Measurements from ENCODE around the gene ZBTB7A. TPM values are rescaled to one million over a fixed set of nuclear protein-coding genes. Genes with fewer than 3 reads are reported as not detected.

Gene ZBTB7A
- total RNA-seq, 1 donor from 2014 or later: 30.6 TPM

DNA sequence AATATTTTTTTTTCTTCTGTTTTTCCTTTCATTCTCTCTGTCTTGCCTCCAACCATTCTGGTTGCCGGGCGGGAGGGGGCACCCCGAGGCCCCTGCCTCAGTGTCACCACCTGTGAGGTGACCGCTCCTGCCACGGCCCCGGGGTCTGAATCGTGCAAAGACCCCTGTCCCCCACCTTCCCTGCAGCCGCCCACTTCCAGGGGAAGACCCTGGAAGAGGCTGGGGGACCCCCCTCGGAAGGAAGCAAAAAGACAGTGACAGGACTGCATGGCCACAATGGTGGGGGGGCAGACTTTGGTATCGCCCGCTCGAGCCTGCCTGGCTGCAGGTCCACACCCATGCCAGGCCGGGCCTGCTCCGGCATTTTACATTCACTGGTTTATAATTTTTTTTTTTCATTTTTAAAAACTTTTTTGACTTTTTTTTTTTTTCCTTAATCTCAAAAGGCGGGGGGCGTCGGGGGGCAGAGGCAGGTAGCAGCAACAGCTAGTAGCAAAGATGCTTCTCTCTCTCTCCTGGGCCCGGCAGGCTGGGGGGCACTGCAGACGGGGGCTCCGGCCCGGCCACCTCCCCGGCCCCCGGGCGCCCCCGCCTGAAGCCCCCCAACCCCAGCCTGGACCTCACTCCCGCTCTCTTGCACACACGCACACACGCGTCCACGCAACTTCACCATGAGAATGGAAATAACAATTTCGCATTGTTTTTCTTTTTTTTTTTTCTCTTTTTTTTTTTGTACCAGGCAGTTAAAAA lies 22.6 kb downstream of the ZBTB7A start:
- H3K9me3 ChIP-seq (replicated peaks): no peaks in the 10 kb centered on the region
- H3K27ac ChIP-seq (replicated peaks): no peak overlapping the region
- no peak for DNase-seq
- intact Hi-C loops (cut with micrococcal nuclease): no loop called here
- H3K4me1 ChIP-seq: peaks cover 42% of the 10 kb centered on the region
- TF ChIP-seq, protein P1, sequence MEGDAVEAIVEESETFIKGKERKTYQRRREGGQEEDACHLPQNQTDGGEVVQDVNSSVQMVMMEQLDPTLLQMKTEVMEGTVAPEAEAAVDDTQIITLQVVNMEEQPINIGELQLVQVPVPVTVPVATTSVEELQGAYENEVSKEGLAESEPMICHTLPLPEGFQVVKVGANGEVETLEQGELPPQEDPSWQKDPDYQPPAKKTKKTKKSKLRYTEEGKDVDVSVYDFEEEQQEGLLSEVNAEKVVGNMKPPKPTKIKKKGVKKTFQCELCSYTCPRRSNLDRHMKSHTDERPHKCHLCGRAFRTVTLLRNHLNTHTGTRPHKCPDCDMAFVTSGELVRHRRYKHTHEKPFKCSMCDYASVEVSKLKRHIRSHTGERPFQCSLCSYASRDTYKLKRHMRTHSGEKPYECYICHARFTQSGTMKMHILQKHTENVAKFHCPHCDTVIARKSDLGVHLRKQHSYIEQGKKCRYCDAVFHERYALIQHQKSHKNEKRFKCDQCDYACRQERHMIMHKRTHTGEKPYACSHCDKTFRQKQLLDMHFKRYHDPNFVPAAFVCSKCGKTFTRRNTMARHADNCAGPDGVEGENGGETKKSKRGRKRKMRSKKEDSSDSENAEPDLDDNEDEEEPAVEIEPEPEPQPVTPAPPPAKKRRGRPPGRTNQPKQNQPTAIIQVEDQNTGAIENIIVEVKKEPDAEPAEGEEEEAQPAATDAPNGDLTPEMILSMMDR (IDR thresholded peaks at IDR 0.05; ENCODE audit: borderline replicate concordance): no peak
- no peaks in the 10 kb centered on the region for H3K27me3 ChIP-seq (ENCODE audit: low read depth)
- H3K36me3 ChIP-seq: peaks cover 47% of the 10 kb centered on the region
- no peak overlapping the region for H3K4me3 ChIP-seq

DNA sequence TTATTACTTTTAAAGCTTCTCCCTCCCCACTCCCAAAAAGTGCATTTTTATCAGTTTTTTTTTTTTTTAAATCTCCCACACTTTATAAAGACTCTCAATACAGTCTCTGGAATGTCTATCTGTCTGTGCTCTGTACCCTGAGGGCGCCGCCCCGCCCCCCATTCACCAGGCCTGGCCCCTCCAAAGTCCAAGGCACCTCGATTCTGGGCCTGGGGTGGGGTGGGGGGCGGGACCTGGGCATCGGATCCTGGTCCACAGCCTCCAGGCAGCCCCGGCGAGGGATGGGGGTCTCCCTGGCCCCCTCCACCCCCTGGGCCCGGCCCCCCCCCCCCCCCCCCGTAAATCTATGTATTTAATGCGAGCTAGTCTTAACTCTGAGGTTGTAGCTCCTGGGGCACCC lies 23.3 kb downstream of the ZBTB7A start:
- intact Hi-C loops (cut with micrococcal nuclease): no loop called here
- no peak for DNase-seq

DNA sequence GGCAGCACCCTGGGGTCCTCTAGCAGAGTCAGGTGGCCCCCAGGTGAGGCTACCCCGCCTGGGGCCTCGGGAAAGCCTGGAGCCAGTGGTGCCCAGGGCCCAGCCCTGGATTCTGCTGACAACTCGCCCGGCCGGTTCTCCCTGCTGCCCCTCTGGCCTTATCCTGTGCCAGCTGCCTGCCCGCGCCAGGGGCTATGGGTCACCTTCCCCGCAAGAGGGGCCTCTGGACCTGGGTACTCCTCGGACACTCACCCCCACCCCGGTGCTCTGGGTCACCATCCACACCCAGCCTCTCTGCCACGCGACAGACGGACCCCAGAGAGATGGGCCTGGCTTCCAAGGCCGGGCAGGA lies 24.0 kb downstream of the ZBTB7A start:
- Histone ChIP-seq H3K4me1 (peaks cover 35% of the 10 kb centered on the region), H3K9me3 (replicated peaks) (no peaks in the 10 kb centered on the region), H3K36me3 (peaks cover 50% of the 10 kb centered on the region), H3K4me3 (no peak overlapping the region), H3K27ac (replicated peaks) (peak overlapping the region; percentile 58), H3K27me3 (ENCODE audit: low read depth) (no peaks in the 10 kb centered on the region)
- TF ChIP-seq, protein P1 (IDR thresholded peaks at IDR 0.05; ENCODE audit: borderline replicate concordance): no peak
- DNase-seq: no peak
- intact Hi-C loops (cut with micrococcal nuclease): no loop called here

More for the DNA sequence above, 23.3 kb downstream of the ZBTB7A start:
- Histone ChIP-seq H3K36me3 (peaks cover 50% of the 10 kb centered on the region), H3K27me3 (ENCODE audit: low read depth) (no peaks in the 10 kb centered on the region), H3K4me3 (no peak overlapping the region), H3K9me3 (replicated peaks) (no peaks in the 10 kb centered on the region), H3K4me1 (peaks cover 39% of the 10 kb centered on the region), H3K27ac (replicated peaks) (no peak overlapping the region)
- TF ChIP-seq, protein P1 (IDR thresholded peaks at IDR 0.05; ENCODE audit: borderline replicate concordance): no peak

DNA sequence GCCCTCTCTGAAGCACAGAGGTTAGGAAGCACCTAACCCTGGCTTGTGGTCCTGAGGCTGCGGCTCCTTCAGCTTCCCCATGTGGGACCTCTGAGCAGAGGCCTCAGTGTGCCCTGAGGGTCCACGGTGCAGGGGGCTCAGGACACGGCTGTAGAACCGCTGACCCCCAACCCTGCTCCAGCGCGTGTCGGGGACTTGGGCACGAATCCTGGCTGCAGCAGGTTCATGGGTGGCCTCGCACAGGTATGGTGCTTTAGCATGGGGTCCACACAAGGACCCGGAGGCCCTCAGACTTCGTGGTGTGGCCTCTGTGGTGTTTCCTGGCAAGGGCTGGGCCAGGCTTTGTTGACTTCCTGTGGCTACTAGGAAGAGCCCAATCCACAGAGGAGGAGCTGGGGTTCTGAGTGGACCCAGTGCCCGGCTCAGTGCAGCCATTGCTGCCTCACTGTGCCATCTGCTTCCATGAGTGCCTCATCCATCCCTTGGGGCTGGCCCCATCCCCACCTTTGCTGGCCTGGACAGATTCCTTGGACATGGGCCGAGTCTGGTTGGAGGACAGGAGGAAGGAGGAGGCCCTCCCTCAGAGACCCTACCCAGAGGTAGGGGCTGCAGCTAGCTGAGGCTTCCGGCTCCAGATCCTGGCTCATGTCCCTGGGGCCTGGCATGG lies 24.5 kb downstream of the ZBTB7A start:
- no peaks in the 10 kb centered on the region for H3K9me3 ChIP-seq (replicated peaks)
- no peaks in the 10 kb centered on the region for H3K27me3 ChIP-seq (ENCODE audit: low read depth)
- peaks cover 51% of the 10 kb centered on the region for H3K36me3 ChIP-seq
- H3K27ac ChIP-seq (replicated peaks): peak overlapping the region; percentile 58
- intact Hi-C loops (cut with micrococcal nuclease): no loop called here
- peaks cover 35% of the 10 kb centered on the region for H3K4me1 ChIP-seq
- no peak for DNase-seq
- TF ChIP-seq, protein P1 (IDR thresholded peaks at IDR 0.05; ENCODE audit: borderline replicate concordance): no peak
- H3K4me3 ChIP-seq: no peak overlapping the region

DNA sequence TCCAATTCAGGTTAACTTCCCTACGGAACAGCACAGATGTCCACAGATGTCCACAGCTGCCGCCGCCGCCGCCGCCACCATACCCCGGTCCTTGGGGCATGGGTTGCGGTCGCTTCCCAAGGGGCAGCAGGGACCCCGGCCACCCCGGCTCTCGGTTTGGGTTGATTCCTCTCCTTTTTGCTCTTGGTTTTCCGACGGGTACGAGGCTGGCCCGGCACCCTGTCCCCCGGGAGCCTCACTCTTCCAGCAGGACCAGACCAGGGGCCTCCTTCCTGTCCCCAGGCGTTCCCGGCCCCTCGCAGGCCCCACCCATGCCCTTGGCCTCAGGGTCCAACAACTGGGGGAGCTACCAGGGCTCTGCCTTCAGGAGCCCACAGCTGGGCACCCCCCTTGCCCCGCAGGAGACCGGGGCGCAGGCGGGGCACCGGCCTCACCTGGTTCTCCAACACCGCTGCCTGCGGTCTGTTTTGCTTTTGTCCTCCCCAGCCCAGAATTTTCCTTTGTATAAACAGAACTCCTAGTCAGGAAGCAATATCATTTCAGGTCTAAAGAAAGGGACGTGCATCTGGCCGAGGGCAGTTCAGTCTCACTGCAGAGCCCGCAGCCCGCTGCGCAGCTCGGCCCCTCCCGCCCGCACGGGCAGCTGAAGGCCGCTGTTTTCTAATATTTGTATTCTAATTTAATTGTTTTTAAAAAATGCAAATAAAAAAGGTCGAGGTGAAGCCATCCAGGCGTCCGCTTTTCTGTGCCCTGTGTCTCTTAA lies 27.9 kb downstream of the ZBTB7A start:
- Histone ChIP-seq H3K4me3 (no peak overlapping the region), H3K4me1 (peaks cover 24% of the 10 kb centered on the region), H3K27ac (replicated peaks) (no peak overlapping the region), H3K27me3 (ENCODE audit: low read depth) (no peaks in the 10 kb centered on the region), H3K36me3 (peaks cover 49% of the 10 kb centered on the region), H3K9me3 (replicated peaks) (no peaks in the 10 kb centered on the region)
- no peak for DNase-seq
- intact Hi-C loops (cut with micrococcal nuclease): no loop called here
- TF ChIP-seq, protein P1 (IDR thresholded peaks at IDR 0.05; ENCODE audit: borderline replicate concordance): no peak

Data from left ventricle myocardium inferior (tissue), 1 donor.